Esophagus (tissue), 2 donors: ENCODE results near the gene ZNF853. TPM values are rescaled to one million over a fixed set of nuclear protein-coding genes. Genes with fewer than 3 reads are reported as not detected.

Source experiments
- H3K27ac ChIP-seq, 2 donors: one replicate each; pipeline ENCODE4 v1.5.1; 2013; ENCODE audit warnings: low read depth in 2 of 2, mild to moderate bottlenecking in 2 of 2, inconsistent platforms in 1 of 2, low read length in 1 of 2, moderate library complexity in 1 of 2
- H3K27me3 ChIP-seq, 2 donors: one replicate each; pipeline ENCODE4 v1.6.1; 2013; ENCODE audit warnings: low read length in 2 of 2, control low read depth in 1 of 2, mild to moderate bottlenecking in 1 of 2; ENCODE audit not compliant: insufficient read depth in 2 of 2, control insufficient read depth in 1 of 2
- H3K36me3 ChIP-seq, 2 donors: one replicate each; pipeline ENCODE4 v1.6.1; 2013; ENCODE audit warnings: low read length in 1 of 2; ENCODE audit not compliant: control insufficient read depth in 2 of 2, insufficient read depth in 2 of 2
- H3K4me1 ChIP-seq, 2 donors: one replicate each; pipeline ENCODE4 v1.6.1; 2013; ENCODE audit warnings: low read length in 1 of 2; ENCODE audit not compliant: control insufficient read depth in 2 of 2, insufficient read depth in 2 of 2
- H3K4me3 ChIP-seq, 2 donors: one replicate each; pipeline ENCODE4 v1.5.1; 2013; ENCODE audit warnings: low read length in 2 of 2, mild to moderate bottlenecking in 2 of 2, low read depth in 1 of 2, moderate library complexity in 1 of 2
- H3K9me3 ChIP-seq, 2 donors: one replicate each; pipeline ENCODE4 v1.6.1; 2013; ENCODE audit warnings: mild to moderate bottlenecking in 2 of 2, low read depth in 1 of 2, low read length in 1 of 2, moderate library complexity in 1 of 2; ENCODE audit not compliant: control insufficient read depth in 2 of 2, insufficient read depth in 1 of 2
- WGBS, 2 donors: extraction: QIAGEN DNeasy Blood & Tissue Kit; methylation state at CpG; one replicate each; pipeline ENCODE4 v1.1.7; 2013; 5-methylcytosine and 5-hydroxymethylcytosine counted together
- polyA plus RNA-seq, 2 donors: library from polyadenylated mRNA; stranded (reverse); fragments of 200-250 nt; gene quantifications; one replicate each; pipeline ENCODE4 v1.2.3, GENCODE V29; 2013
- donor health status: healthy with polysubstance abuse.
- donor health status: Bipolar disorder and iron deficiency.

The ZNF853 gene
- polyA plus RNA-seq, 2 donors = 0.35 to 1.2 TPM

DNA sequence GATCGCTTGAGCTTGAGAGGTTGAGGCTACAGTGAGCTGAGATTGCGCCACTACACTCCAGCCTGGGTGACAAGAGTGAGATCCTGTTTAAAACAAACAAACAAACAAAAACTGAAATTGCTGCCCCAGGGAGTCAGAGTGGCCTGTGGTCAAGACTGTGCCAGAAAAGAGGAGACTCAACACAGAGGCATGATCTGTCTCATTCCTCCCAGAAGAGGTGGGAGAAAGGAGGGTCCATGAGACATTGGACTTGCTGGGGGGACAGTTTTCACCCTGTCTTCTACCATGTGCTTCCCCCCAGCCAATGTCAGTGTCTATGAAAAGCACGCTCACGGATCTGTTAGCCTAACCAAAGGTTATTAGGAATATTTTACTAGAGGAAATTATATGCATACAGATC, 3.2 kb downstream of the ZNF853 start:
- H3K27ac ChIP-seq = no peak overlapping the region
- H3K4me3 ChIP-seq = no peak overlapping the region
- WGBS, 2 donors = 73 to 76% methylated on average over 4 of the region's 4 CpGs
- peaks cover 0 to 5% of the 10 kb centered on the region in 2 donors for H3K36me3 ChIP-seq
- H3K9me3 ChIP-seq = peaks cover 2 to 4% of the 10 kb centered on the region in 2 donors
- H3K4me1 ChIP-seq = peaks cover 4 to 13% of the 10 kb centered on the region in 2 donors
- H3K27me3 ChIP-seq = peaks cover 0 to 4% of the 10 kb centered on the region in 2 donors

DNA sequence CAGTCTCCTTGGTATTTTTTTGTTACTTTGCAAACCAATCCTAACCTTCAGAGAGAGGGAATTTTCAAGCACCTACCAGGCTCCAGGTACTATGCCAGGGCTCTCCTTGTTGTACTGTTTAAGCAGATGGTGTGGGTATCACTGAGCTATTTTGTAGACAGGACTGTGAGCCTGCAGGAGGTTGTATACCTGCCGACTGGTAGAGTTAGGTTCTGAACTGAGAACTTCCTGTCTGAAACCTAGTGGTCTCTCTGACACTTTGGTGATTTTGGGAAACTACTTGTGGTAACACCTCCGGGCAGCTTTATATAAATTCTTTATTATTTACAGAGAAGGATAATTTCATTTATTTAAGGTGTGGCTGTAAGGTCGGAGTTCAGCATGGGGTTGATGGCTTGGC, 4.6 kb downstream of the ZNF853 start:
- Histone ChIP-seq H3K4me3 (no peak overlapping the region), H3K4me1 (peaks cover 3 to 10% of the 10 kb centered on the region in 2 donors), H3K27me3 (peaks cover 0 to 3% of the 10 kb centered on the region in 2 donors), H3K27ac (no peak overlapping the region), H3K36me3 (peaks cover 0 to 5% of the 10 kb centered on the region in 2 donors), H3K9me3 (peaks cover 2 to 4% of the 10 kb centered on the region in 2 donors)
- 67% methylated on average over 3 of the region's 3 CpGs for WGBS, 2 donors

DNA sequence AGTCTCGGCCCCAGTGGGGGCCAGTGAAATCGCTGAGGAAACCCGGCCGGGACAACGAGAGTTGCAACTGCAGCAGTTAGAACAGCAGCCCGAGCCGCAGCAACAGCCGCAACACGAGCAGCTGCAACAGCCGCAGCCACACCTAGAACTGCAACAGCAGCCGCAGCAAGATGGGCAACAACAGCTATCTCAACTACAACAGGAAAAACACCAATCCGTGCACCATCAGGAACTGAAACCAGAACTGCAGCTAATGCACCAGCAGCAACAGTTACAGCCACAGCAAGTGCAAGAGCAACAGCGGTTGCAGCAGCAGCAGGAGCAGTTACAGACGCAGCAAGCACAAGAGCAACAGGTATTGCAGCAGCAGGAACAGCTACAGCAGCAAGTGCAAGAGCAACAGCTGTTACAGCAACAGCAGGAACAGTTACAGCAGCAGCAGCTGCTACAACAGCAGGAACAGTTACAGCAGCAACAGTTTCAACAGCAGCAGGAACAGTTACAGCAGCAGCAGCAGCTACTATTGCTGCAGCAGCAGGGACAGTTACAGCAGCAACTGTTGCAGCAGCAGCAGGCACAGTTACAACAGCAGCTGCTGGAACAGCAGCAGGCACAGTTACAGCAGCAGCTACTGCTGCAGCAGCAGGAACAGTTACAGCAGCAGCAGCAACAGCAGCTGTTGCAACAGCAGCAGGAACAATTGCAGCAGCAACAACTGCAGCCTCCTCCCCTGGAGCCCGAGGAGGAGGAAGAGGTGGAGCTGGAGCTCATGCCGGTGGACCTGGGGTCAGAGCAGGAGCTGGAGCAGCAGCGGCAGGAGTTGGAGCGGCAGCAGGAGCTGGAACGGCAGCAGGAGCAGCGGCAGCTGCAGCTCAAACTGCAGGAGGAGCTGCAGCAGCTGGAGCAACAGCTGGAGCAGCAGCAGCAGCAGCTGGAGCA, 6.1 kb downstream of the ZNF853 start:
- H3K4me3 ChIP-seq = no peak overlapping the region
- no peak overlapping the region for H3K27ac ChIP-seq
- peaks cover 0 to 5% of the 10 kb centered on the region in 2 donors for H3K36me3 ChIP-seq
- H3K4me1 ChIP-seq = peaks cover 0 to 2% of the 10 kb centered on the region in 2 donors
- 81 to 86% methylated on average over 20 of the region's 20 CpGs for WGBS, 2 donors
- no peaks in the 10 kb centered on the region for H3K27me3 ChIP-seq
- peaks cover 0 to 4% of the 10 kb centered on the region in 2 donors for H3K9me3 ChIP-seq

DNA sequence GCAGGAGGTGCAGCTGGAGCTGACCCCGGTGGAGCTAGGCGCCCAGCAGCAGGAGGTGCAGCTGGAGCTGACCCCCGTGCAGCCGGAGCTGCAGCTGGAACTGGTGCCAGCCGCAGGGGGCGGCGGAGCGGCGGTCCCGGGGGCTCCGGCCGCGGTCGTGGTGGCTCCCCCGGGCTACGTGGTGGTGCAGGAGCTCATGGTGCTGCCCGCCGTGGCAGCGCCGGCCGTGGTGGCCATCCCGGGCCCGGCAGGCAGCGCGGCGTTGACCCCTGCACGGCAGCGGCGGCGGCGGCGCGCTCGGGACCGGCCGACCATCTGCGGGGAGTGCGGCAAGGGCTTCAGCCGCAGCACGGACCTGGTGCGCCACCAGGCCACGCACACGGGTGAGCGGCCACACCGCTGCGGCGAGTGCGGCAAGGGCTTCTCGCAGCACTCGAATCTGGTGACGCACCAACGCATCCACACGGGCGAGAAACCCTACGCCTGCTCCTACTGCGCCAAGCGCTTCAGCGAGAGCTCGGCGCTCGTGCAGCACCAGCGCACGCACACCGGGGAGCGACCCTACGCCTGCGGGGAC, 6.8 kb downstream of the ZNF853 start:
- Histone ChIP-seq H3K4me3 (no peak overlapping the region), H3K4me1 (peaks cover 0 to 2% of the 10 kb centered on the region in 2 donors), H3K36me3 (peaks cover 0 to 5% of the 10 kb centered on the region in 2 donors), H3K9me3 (peaks cover 0 to 4% of the 10 kb centered on the region in 2 donors), H3K27ac (no peak overlapping the region), H3K27me3 (no peaks in the 10 kb centered on the region)
- WGBS, 2 donors = 97 to 98% methylated on average over 55 to 67 of the region's 67 CpGs

DNA sequence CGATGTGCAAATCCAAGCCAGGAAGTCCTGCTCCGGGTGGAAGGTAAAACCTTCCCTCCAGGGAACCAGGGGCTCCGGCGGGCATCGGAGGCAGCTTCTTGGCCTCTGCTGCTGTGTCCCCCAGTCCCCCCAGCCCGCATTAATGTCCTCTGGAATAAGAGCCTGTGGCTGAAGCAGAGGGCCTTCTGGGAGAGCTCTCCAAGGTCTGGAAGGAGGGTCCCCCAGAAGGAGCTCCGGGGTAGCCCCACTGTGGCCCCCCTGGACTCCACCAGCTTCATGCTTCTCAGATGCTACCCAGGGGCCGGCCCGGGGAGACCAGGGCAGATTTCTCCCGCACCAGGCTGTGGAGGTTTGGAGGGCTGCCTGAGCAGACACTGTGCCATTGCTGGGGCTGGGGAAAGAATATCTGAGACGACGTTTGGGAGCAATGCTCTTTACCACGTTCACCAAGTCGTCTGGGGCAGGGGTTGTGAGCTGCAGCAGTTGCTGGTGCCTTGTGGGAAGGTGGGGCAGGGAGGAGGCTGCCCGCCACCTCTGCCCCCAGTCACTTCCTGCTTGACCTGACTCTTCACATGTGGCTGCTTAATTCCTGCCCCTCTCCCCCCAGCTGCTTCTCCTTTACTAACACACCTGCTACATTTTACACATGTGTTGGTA, 8.3 kb downstream of the ZNF853 start:
- Histone ChIP-seq H3K9me3 (peaks cover 0 to 4% of the 10 kb centered on the region in 2 donors), H3K4me3 (no peak overlapping the region), H3K36me3 (peaks cover 0 to 5% of the 10 kb centered on the region in 2 donors), H3K4me1 (peaks cover 3 to 9% of the 10 kb centered on the region in 2 donors), H3K27me3 (no peaks in the 10 kb centered on the region), H3K27ac (no peak overlapping the region)
- 72 to 77% methylated on average over 15 of the region's 15 CpGs for WGBS, 2 donors

DNA sequence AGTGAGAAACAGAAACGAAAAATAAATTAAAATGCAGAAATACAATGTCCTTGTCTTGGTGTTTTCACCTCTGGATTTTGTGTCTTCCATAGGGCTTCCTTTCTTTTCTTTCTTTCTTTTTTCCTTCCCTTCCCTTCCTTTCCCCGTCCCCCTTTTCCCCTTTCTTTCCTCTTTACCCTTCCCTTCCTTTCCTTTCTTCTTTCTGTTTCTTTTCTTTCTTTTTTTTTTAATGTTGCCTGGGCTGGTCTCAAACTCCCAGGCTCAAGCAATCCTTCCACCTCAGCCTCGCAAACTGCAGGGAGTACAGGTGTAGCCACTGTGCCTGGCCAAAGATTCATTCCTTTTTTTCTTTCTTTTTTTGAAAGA, 8.8 kb downstream of the ZNF853 start:
- WGBS, 2 donors = 73 to 78% methylated on average over 3 of the region's 3 CpGs
- Histone ChIP-seq H3K36me3 (peaks cover 0 to 5% of the 10 kb centered on the region in 2 donors), H3K27me3 (no peaks in the 10 kb centered on the region), H3K4me3 (no peak overlapping the region), H3K9me3 (peaks cover 0 to 4% of the 10 kb centered on the region in 2 donors), H3K4me1 (peaks cover 3 to 10% of the 10 kb centered on the region in 2 donors), H3K27ac (no peak overlapping the region)

DNA sequence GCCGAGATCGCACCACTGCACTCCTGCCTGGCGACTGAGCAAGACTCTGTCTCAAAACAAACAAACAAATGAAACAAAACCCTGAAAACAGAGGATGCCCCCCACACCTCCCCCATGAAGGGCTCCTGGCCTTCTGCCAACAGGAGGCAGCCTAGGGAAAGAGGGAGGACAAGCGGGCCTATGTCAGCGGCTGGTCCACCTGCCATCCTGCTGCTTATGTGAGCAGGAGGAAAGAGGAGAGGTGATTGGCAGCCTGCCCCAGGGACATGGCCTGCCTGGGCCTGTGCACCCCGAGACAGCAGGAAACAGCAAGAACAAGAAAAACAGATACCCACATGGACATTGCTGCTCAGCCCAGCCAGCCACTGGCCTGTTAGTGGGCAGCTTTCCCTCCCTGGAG, 12.6 kb downstream of the ZNF853 start:
- Histone ChIP-seq H3K27ac (peak overlapping the region; percentile 71 to 93), H3K36me3 (no peaks in the 10 kb centered on the region), H3K4me1 (peaks cover 3 to 21% of the 10 kb centered on the region in 2 donors), H3K27me3 (no peaks in the 10 kb centered on the region), H3K4me3 (no peak overlapping the region), H3K9me3 (no peaks in the 10 kb centered on the region)
- WGBS, 2 donors = 61 to 69% methylated on average over 6 of the region's 6 CpGs

DNA sequence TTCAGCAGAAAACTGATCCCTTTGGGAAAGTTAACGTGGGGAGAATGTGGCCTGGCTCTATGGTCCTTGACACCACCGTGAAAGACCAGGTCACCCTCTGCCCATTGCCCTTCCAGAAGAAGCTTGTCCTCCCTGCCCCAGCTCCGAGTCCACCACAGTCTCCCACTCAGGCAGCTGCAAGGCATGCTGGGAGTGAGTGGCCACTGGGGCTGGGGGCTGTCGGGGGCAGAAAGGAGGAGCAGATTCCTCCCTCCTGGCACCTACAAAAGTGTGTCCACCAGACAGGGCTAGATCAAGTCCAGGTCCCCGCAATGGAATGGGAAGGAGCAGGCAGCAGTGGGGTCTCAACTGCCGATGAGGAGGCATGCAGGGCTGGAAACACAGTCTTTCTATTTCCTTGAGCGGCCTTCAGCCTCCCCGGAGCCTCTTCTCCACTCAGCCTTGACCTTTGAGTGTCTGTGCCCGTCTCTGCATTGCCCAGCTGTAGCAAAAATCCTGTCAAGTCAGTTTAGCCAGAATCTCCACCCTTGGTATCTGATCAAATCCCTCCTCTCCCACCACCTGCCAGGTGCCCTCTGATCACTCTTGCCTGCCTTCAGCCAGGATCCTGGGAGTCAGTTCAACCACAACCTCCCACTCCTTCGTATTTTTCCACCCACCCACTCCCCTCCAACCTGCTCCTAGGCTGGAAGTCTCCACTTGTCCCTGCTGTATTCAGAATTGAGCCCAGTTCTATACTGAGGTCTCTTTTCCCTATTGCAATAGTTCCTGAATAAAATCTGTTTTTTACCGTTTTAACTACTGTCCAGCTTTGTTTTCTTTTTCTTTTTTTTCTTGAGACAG, 14.8 kb downstream of the ZNF853 start:
- Histone ChIP-seq H3K9me3 (no peaks in the 10 kb centered on the region), H3K27me3 (no peaks in the 10 kb centered on the region), H3K36me3 (no peaks in the 10 kb centered on the region), H3K4me3 (no peak overlapping the region), H3K4me1 (peaks cover 3 to 21% of the 10 kb centered on the region in 2 donors), H3K27ac (peak overlapping the region; percentile 32 to 76)
- WGBS, 2 donors = 56 to 65% methylated on average over 11 of the region's 11 CpGs

DNA sequence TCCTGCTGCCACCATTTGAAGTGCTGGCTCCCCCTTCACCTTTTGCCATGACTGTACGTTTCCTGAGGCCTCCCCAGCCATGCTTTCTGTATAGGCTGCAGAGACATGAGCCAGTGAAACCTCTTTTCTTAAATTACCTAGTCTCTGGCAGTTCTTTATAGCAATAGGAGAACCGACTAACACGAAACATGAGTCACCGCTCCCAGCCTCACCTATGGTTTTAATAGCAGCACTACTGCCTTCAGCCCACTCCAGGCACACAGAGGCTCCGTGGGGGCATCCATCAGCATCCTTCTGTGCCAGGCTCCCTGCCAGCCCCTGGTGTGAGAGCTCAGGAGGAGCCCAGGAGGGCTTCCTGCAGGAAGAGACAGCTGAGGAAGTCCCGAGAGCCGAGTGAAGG, 16.2 kb downstream of the ZNF853 start:
- no peaks in the 10 kb centered on the region for H3K27me3 ChIP-seq
- H3K36me3 ChIP-seq = no peaks in the 10 kb centered on the region
- no peak overlapping the region for H3K4me3 ChIP-seq
- 61 to 62% methylated on average over 7 of the region's 7 CpGs for WGBS, 2 donors
- peaks cover 3 to 28% of the 10 kb centered on the region in 2 donors for H3K4me1 ChIP-seq
- H3K9me3 ChIP-seq = no peaks in the 10 kb centered on the region
- peak overlapping the region; percentile 56 to 77 for H3K27ac ChIP-seq
